SK-MEL-5 (cell line): ENCODE measurements around the gene CELF2. TPM values are rescaled to one million over a fixed set of nuclear protein-coding genes. Genes with fewer than 3 reads are reported as not detected.

Experiments
- DNase-seq: peaks from one replicate; pipeline ENCODE4 v3.0.0-alpha.2; 2016; ENCODE audit warnings: low read depth, low spot score
- in situ Hi-C: cut with HindIII; loops from 2 replicates; pipeline ENCODE4 v1.10.0; 2016; ENCODE audit warnings: low sequenced_read_pairs, high pct_unique_total_duplicates, low pct_unique_long_range_greater_than_20kb
- total RNA-seq: library from RNA; depleted of rRNA; stranded (reverse); fragments of >200 nt; shearing (Covaris generic); gene quantifications from 2 replicates; pipeline ENCODE4 v1.2.3, GENCODE V29; 2014

The CELF2 gene
- total RNA-seq, 1 experiment from 2014 or later = 8.1 TPM

GRCh38 chr10:11206676-11207559 lies 189.2 kb downstream of the CELF2 start:
- no peak for DNase-seq
- in situ Hi-C loops = no loop called here

- DNase-seq = no peak
- in situ Hi-C loops = no loop called here
These were observed 189.8 kb downstream of the CELF2 start for GRCh38 chr10:11207560-11207844.

- in situ Hi-C loops = no loop called here
- DNase-seq = no peak
These were observed 190.6 kb downstream of the CELF2 start for GRCh38 chr10:11208243-11208642.

GRCh38 chr10:11208908-11209829 lies 191.5 kb downstream of the CELF2 start:
- in situ Hi-C loops = no loop called here
- DNase-seq = no peak

GRCh38 chr10:11209830-11210181 lies 192.1 kb downstream of the CELF2 start:
- no peak for DNase-seq
- in situ Hi-C loops = loop anchor here (10.0 kb wide), 1 partner anchor 95 kb away; no protein-coding TSS in a partner anchor

GRCh38 chr10:11210211-11210922 lies 192.7 kb downstream of the CELF2 start:
- peak; percentile 54 for DNase-seq
- in situ Hi-C loops = loop anchor here (10.0 kb wide), 1 partner anchor 96 kb away; no protein-coding TSS in a partner anchor

- DNase-seq = no peak
- in situ Hi-C loops = loop anchor here (10.0 kb wide), 1 partner anchor 98 kb away; no protein-coding TSS in a partner anchor
These were observed 194.8 kb downstream of the CELF2 start for GRCh38 chr10:11212288-11213085.

- in situ Hi-C loops = loop anchor here (10.0 kb wide), 1 partner anchor 98 kb away; no protein-coding TSS in a partner anchor
- no peak for DNase-seq
These were observed 195.5 kb downstream of the CELF2 start for GRCh38 chr10:11213137-11213536.

GRCh38 chr10:11214407-11214806 lies 196.7 kb downstream of the CELF2 start:
- in situ Hi-C loops = loop anchor here (10.0 kb wide), 1 partner anchor 100 kb away; no protein-coding TSS in a partner anchor
- no peak for DNase-seq

- DNase-seq = no peak
- in situ Hi-C loops = loop anchor here (10.0 kb wide), 1 partner anchor 101 kb away; no protein-coding TSS in a partner anchor
These were observed 197.8 kb downstream of the CELF2 start for GRCh38 chr10:11215471-11215870.

- in situ Hi-C loops = loop anchor here (10.0 kb wide), 1 partner anchor 103 kb away; no protein-coding TSS in a partner anchor
- no peak for DNase-seq
These were observed 199.8 kb downstream of the CELF2 start for GRCh38 chr10:11217521-11217920.

- in situ Hi-C loops = loop anchor here (10.0 kb wide), 1 partner anchor 104 kb away; no protein-coding TSS in a partner anchor
These were observed 200.7 kb downstream of the CELF2 start for GRCh38 chr10:11218395-11218794.

GRCh38 chr10:11219431-11219830 lies 201.8 kb downstream of the CELF2 start:
- DNase-seq = no peak
- in situ Hi-C loops = loop anchor here (10.0 kb wide), 1 partner anchor 105 kb away; no protein-coding TSS in a partner anchor

More at GRCh38 chr10:11218395-11218794, 200.7 kb downstream of the CELF2 start:
- no peak for DNase-seq

GRCh38 chr10:11223081-11223480 lies 205.4 kb downstream of the CELF2 start:
- in situ Hi-C loops = no loop called here
- no peak for DNase-seq

GRCh38 chr10:11223507-11224140 lies 206.0 kb downstream of the CELF2 start:
- DNase-seq = no peak

GRCh38 chr10:11224321-11224720 lies 206.6 kb downstream of the CELF2 start:
- in situ Hi-C loops = no loop called here
- DNase-seq = no peak

More at GRCh38 chr10:11223507-11224140, 206.0 kb downstream of the CELF2 start:
- in situ Hi-C loops = no loop called here
